Osteoblast (primary cell): ENCODE results near the gene EGFR. TPM values are rescaled to one million over a fixed set of nuclear protein-coding genes. Genes with fewer than 3 reads are reported as not detected.
A peak's percentile ranks its signal among the peaks of the same experiment; 100 is the strongest.

Experiments used
- DNase-seq: peaks from one replicate; pipeline ENCODE4 v3.0.0; 2011; ENCODE audit warnings: low spot score, mixed read lengths; ENCODE audit not compliant: insufficient read length; ENCODE audit errors: missing footprints
- H2AFZ ChIP-seq: 2 replicates; pipeline ENCODE4 v1.6.0; 2011; ENCODE audit warnings: mild to moderate bottlenecking, low read length
- H3K27ac ChIP-seq: 2 replicates; pipeline ENCODE4 v1.5.1; 2011; ENCODE audit warnings: mild to moderate bottlenecking, low read depth, low read length, moderate library complexity
- H3K27me3 ChIP-seq: 2 replicates; pipeline ENCODE4 v1.6.0; 2012; ENCODE audit warnings: mild to moderate bottlenecking, control low read depth, inconsistent platforms, low read length, moderate library complexity; ENCODE audit not compliant: insufficient read depth
- H3K36me3 ChIP-seq: 2 replicates; pipeline ENCODE4 v1.5.1; 2011; ENCODE audit warnings: mild to moderate bottlenecking, low read length, control low read depth, moderate library complexity; ENCODE audit not compliant: insufficient read depth
- H3K4me1 ChIP-seq: 2 replicates; pipeline ENCODE4 v1.5.1; 2011; ENCODE audit warnings: mild to moderate bottlenecking, low read length, control low read depth, moderate library complexity; ENCODE audit not compliant: insufficient read depth
- H3K4me2 ChIP-seq: 2 replicates; pipeline ENCODE4 v1.6.0; 2011; ENCODE audit warnings: mild to moderate bottlenecking, low read length; ENCODE audit not compliant: insufficient read depth
- H3K4me3 ChIP-seq: fragments of 200-600 bp; sonication (generic); 3 replicates; pipeline ENCODE4 v1.5.1; 2012; ENCODE audit warnings: mild to moderate bottlenecking, low read length, inconsistent platforms; ENCODE audit not compliant: insufficient read depth
- H3K79me2 ChIP-seq: 2 replicates; pipeline ENCODE4 v1.6.0; 2012; ENCODE audit warnings: mild to moderate bottlenecking, low read length, control low read depth, inconsistent platforms; ENCODE audit not compliant: insufficient read depth
- H3K9me3 ChIP-seq: 2 replicates; pipeline ENCODE4 v1.5.1; 2011; ENCODE audit warnings: low read depth, low read length, control low read depth
- H4K20me1 ChIP-seq: 2 replicates; pipeline ENCODE4 v1.6.0; 2012; ENCODE audit warnings: mild to moderate bottlenecking, low read length, control low read depth; ENCODE audit not compliant: insufficient read depth
- CTCF ChIP-seq: IDR thresholded peaks from 2 replicates; pipeline ENCODE4 v1.5.1; 2011; ENCODE audit warnings: mild to moderate bottlenecking, low read depth, low read length, moderate library complexity; ENCODE audit errors: extremely low read depth
- total RNA-seq: library from RNA; depleted of rRNA; stranded (reverse); fragments of >200 nt; gene quantifications from 2 replicates; pipeline ENCODE4 v1.2.3, GENCODE V29; 2012

The EGFR gene
- total RNA-seq, 1 donor, result 104 TPM

- Histone ChIP-seq H4K20me1 (no peaks in the 10 kb centered on the region), H3K9me3 (no peaks in the 10 kb centered on the region), H2AFZ (no peak overlapping the region), H3K4me3 (no peak overlapping the region), H3K79me2 (peaks cover 3% of the 10 kb centered on the region), H3K36me3 (peaks cover 85% of the 10 kb centered on the region), H3K27ac (no peak overlapping the region), H3K27me3 (no peaks in the 10 kb centered on the region), H3K4me2 (no peak overlapping the region), H3K4me1 (peaks cover 28% of the 10 kb centered on the region)
- no peak for TF ChIP-seq CTCF
- no peak for DNase-seq
These were observed 136.7 kb downstream of the EGFR start for GRCh38 chr7:55155351-55156117.

GRCh38 chr7:55156919-55157763, 138.3 kb downstream of the EGFR start:
- H3K4me2 ChIP-seq, result no peak overlapping the region
- H3K79me2 ChIP-seq, result peaks cover 5% of the 10 kb centered on the region
- peak overlapping the region; percentile 70 for H3K27ac ChIP-seq
- H3K36me3 ChIP-seq, result peaks cover 87% of the 10 kb centered on the region
- no peak for TF ChIP-seq CTCF
- H3K4me3 ChIP-seq, result no peak overlapping the region
- no peak for DNase-seq
- H2AFZ ChIP-seq, result no peak overlapping the region
- no peaks in the 10 kb centered on the region for H3K9me3 ChIP-seq
- peaks cover 31% of the 10 kb centered on the region for H3K4me1 ChIP-seq
- no peaks in the 10 kb centered on the region for H3K27me3 ChIP-seq
- H4K20me1 ChIP-seq, result no peaks in the 10 kb centered on the region

GRCh38 chr7:55157764-55158105, 138.9 kb downstream of the EGFR start:
- H3K79me2 ChIP-seq, result peaks cover 5% of the 10 kb centered on the region
- no peak overlapping the region for H3K4me3 ChIP-seq
- no peak overlapping the region for H2AFZ ChIP-seq
- no peaks in the 10 kb centered on the region for H4K20me1 ChIP-seq
- no peak for DNase-seq
- no peaks in the 10 kb centered on the region for H3K27me3 ChIP-seq
- TF ChIP-seq CTCF, result no peak
- peak overlapping the region; percentile 70 for H3K27ac ChIP-seq
- peaks cover 31% of the 10 kb centered on the region for H3K4me1 ChIP-seq
- peaks cover 88% of the 10 kb centered on the region for H3K36me3 ChIP-seq
- H3K4me2 ChIP-seq, result no peak overlapping the region
- H3K9me3 ChIP-seq, result no peaks in the 10 kb centered on the region
